ELR (cell line): Measurements from ENCODE around the gene FGF4.

Experiments
- DNase-seq: peaks from one replicate; pipeline ENCODE4 v3.0.0-alpha.2; 2015; ENCODE audit warnings: low read depth

Gene FGF4

GRCh38 chr11:69807106-69807815, 32.1 kb upstream of the FGF4 start:
- peak; percentile 30 for DNase-seq

GRCh38 chr11:69804769-69805508, 29.8 kb upstream of the FGF4 start:
- no peak for DNase-seq

GRCh38 chr11:69803604-69804218, 28.6 kb upstream of the FGF4 start:
- no peak for DNase-seq

GRCh38 chr11:69803022-69803421, 27.9 kb upstream of the FGF4 start:
- no peak for DNase-seq

- no peak for DNase-seq
Observed at GRCh38 chr11:69802590-69802989, 27.4 kb upstream of the FGF4 start.

GRCh38 chr11:69801513-69802335, 26.6 kb upstream of the FGF4 start:
- peak; percentile 35 for DNase-seq

GRCh38 chr11:69800278-69800677, 25.1 kb upstream of the FGF4 start:
- DNase-seq = no peak

- DNase-seq = peak; percentile 62
Observed at GRCh38 chr11:69799582-69799981, 24.4 kb upstream of the FGF4 start.

- DNase-seq = no peak
Observed at GRCh38 chr11:69799097-69799496, 24.0 kb upstream of the FGF4 start.

- no peak for DNase-seq
Observed at GRCh38 chr11:69797737-69798528, 22.8 kb upstream of the FGF4 start.

GRCh38 chr11:69797156-69797555, 22.0 kb upstream of the FGF4 start:
- DNase-seq = no peak

GRCh38 chr11:69796063-69796462, 20.9 kb upstream of the FGF4 start:
- DNase-seq = no peak

- DNase-seq = peak; percentile 66
Observed at GRCh38 chr11:69791276-69792180, 16.4 kb upstream of the FGF4 start.

GRCh38 chr11:69788956-69789355, 13.8 kb upstream of the FGF4 start:
- DNase-seq = no peak

GRCh38 chr11:69787906-69788305, 12.8 kb upstream of the FGF4 start:
- DNase-seq = no peak

- no peak for DNase-seq
Observed at GRCh38 chr11:69787457-69787856, 12.3 kb upstream of the FGF4 start.

GRCh38 chr11:69781241-69781640, 6.1 kb upstream of the FGF4 start:
- no peak for DNase-seq

- DNase-seq = no peak
Observed at GRCh38 chr11:69778373-69778772, 3.2 kb upstream of the FGF4 start.

- DNase-seq = no peak
Observed at GRCh38 chr11:69774354-69775162, 583 bp downstream of the FGF4 start.
